Measurements from ENCODE around the gene CHERP.
"Not testable (repeated sequence)": the region's sequence is repeated elsewhere in the genome, so short reads cannot be mapped to it uniquely, and the experiment has no call there.

Gene CHERP

DNA sequence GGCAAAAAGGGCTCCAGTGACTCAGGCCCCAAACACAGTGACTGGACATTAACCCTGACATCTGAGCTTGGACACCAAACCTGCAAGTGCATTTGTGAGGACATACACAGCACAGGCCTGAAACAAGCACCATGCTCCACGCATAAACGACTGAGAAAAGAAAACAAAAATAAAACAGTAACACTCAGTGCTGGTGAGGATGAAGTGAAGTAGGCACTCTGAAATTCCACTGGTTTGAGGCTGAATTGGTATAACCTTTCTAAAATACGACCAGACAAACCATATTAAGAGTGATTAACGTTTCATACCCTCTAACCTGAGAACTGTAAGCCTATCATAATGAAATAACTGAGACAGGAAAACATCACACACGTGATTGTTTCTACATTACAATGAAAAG is 24.5 kb upstream of the CHERP start:
- H3K9me3 Mint-ChIP-seq = no peaks in the 10 kb centered on the region
- ATAC-seq (no peak), DNase-seq (ENCODE audit: low spot score in 2 of 2) (no peak)
- peaks cover 23% of the 10 kb centered on the region for H3K4me1 Mint-ChIP-seq
- H3K27ac Mint-ChIP-seq = peak overlapping the region; percentile 95
- H3K4me3 Mint-ChIP-seq = peak overlapping the region; percentile 58
- peaks cover 100% of the 10 kb centered on the region for H3K36me3 Mint-ChIP-seq

DNA sequence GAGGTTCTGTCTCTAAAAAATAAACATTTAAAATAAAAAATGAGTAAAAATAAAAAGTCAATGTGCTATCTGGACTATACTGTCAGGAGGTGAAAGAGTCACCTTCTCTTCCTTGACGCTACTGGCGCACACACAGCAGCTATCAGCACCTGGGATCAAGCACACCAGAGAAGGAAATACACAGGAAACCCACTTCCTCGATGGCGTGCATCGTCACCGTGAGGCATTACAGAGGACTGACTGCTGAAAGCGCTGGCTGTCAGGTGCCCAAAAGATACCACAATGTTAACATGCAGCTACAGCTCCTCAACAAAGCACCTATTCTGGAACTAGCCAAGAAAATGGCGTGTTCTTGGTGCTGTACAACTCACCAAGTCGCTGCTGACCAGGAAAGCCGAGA is 23.9 kb upstream of the CHERP start:
- peaks cover 17% of the 10 kb centered on the region for H3K4me1 Mint-ChIP-seq
- DNase-seq (ENCODE audit: low spot score in 2 of 2) (peak in 1 of 2 donors; percentile 67), ATAC-seq (peak; percentile 96)
- H3K27ac Mint-ChIP-seq = peak overlapping the region; percentile 95
- H3K36me3 Mint-ChIP-seq = peaks cover 100% of the 10 kb centered on the region
- H3K9me3 Mint-ChIP-seq = no peaks in the 10 kb centered on the region
- H3K4me3 Mint-ChIP-seq = peak overlapping the region; percentile 58

DNA sequence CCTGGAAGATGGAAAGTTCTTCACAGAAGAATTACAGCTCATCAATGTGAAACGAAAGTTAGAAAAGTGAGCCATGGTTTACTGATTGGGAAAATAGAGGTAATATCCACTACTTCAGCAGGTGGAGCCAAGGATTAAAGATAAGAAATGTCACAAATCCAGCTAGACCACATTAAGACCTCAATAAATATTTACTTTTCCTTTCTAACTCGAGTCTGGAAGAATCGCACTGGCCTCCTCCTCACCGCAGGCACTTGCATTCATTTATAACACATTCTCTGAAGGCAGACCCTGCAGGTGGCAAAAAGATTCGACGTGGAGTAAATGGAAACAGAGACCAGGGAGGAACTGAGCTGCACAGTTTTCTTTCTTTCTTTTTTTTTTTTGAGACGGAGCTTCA is 22.6 kb upstream of the CHERP start:
- H3K27ac Mint-ChIP-seq = no peak overlapping the region
- H3K36me3 Mint-ChIP-seq = peaks cover 100% of the 10 kb centered on the region
- no peaks in the 10 kb centered on the region for H3K9me3 Mint-ChIP-seq

DNA sequence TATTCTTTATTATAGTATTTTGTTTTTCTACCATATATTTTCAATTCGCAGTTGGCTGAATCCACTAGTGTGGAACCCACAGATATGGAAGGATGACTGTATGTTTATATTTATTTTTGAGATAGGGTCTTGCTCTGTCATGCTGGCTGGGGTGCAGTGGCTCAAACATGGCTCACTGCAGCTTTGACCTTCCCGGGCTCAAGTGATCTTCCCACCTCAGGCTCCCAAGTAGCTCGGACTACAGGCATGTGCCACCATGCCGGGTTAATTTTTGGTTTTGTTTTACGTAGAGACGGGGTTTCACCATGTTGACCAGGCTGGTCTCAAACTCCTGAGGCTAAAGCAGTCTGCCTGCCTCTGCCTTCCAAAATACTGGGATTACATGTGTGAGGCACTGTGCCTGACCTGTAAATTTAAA is 20.4 kb upstream of the CHERP start:
- no peak for DNase-seq (ENCODE audit: low spot score in 2 of 2)
- Mint-ChIP-seq H3K9me3 (no peaks in the 10 kb centered on the region), H3K4me1 (peaks cover 14% of the 10 kb centered on the region), H3K4me3 (no peak overlapping the region), H3K27ac (no peak overlapping the region), H3K36me3 (peaks cover 100% of the 10 kb centered on the region)
- ATAC-seq = no peak

More for the DNA sequence above, 22.6 kb upstream of the CHERP start:
- H3K4me3 Mint-ChIP-seq = no peak overlapping the region
- peaks cover 14% of the 10 kb centered on the region for H3K4me1 Mint-ChIP-seq
- DNase-seq (ENCODE audit: low spot score in 2 of 2) = no peak
- ATAC-seq = no peak

DNA sequence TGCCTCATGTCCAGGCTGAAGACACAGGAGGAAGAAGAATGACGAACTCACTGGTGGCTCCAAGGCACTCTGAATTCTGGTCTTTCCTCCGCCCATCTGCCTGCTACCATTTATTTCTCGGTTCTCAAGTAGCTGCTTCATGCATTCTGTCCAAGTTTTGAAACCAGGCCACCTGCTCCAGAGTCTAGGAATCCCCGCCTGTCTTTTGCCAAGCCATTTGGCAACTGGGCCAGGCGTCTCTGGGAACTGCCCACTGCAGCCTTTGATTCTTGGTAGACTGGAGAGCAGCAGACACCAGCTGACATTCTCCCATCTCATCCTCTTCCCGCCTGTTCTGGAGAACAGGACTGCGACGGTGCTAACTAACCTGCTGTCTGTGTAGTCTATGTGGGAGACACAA is 19.1 kb upstream of the CHERP start:
- ATAC-seq = no peak
- H3K4me3 Mint-ChIP-seq = no peak overlapping the region
- no peak for DNase-seq (ENCODE audit: low spot score in 2 of 2)
- peak overlapping the region; percentile 43 for H3K27ac Mint-ChIP-seq
- H3K4me1 Mint-ChIP-seq = peaks cover 9% of the 10 kb centered on the region
- H3K36me3 Mint-ChIP-seq = peaks cover 100% of the 10 kb centered on the region
- H3K9me3 Mint-ChIP-seq = no peaks in the 10 kb centered on the region

DNA sequence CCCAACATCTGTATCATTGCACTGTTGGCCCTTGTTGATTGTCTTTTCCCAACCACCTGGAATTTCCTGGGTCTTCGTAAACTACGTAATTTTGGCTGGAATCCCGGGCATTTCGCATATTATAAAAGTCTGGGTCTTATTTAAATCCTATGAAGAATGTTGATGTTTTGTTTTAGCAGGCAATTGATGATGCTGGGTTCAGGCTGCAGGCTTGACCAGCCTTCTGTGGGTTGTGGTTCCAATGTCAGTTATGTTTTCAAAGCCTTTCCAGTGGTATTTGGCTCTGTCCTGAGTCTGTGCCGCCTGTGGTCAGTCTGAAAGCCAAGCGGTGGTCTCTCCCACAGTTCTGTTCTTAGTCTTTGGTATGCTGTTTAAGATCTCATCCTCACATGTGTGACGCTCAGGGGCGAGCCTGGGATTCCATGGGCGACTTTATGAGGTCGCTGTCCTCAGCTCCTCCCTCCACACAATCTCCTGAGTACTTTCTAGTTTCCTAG is 17.6 kb upstream of the CHERP start:
- peaks cover 4% of the 10 kb centered on the region for H3K4me1 Mint-ChIP-seq
- DNase-seq (ENCODE audit: low spot score in 2 of 2) (no peak), ATAC-seq (no peak)
- H3K9me3 Mint-ChIP-seq = no peaks in the 10 kb centered on the region
- no peak overlapping the region for H3K4me3 Mint-ChIP-seq
- H3K27ac Mint-ChIP-seq = no peak overlapping the region
- peaks cover 100% of the 10 kb centered on the region for H3K36me3 Mint-ChIP-seq

DNA sequence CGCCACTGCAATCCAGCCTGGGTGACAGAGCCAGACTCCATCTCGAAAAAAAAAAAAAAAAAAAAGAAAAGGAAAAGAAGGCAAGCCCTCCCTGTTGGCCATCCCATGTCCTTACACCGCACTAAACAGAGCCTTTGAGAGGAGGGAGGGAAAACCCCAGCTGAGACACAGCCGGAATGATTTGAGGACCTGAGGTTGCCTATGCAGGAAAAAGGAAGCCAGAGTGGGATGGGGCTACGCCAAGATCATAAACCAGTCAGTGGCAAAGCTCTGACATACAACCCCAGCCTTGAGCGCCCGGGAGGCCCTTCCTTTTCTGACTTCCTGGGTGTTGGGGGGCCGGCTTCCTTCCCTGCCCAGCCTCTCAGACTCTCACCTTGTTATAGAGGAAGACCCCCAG is 12.5 kb upstream of the CHERP start:
- ATAC-seq (no peak), DNase-seq (ENCODE audit: low spot score in 2 of 2) (no peak)
- H3K4me3 Mint-ChIP-seq = no peak overlapping the region
- peaks cover 97% of the 10 kb centered on the region for H3K36me3 Mint-ChIP-seq
- H3K27ac Mint-ChIP-seq = no peak overlapping the region
- no peaks in the 10 kb centered on the region for H3K9me3 Mint-ChIP-seq
- H3K4me1 Mint-ChIP-seq = peaks cover 7% of the 10 kb centered on the region

DNA sequence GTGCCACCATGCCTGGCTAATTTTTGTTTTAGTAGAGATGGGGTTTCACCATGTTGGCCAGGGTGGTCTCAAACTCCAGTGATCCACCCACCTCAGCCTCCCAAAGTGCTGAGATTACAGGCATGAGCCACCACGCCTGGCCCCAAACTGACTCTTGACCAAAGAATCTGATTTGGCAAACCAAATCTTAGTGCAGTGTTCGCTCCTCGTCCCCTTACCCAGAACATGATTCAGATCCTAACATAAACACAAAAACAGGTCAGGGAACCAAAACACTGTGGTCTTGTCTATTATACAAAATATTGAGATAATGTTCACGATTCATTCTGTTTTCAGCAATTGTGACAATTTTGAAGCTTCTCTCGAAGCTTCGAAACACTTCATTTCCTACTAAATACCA is 9.7 kb upstream of the CHERP start:
- not testable (repeated sequence) for ATAC-seq; DNase-seq (ENCODE audit: low spot score in 2 of 2); H3K4me3 Mint-ChIP-seq; H3K9me3 Mint-ChIP-seq
- peaks cover 25% of the 10 kb centered on the region for H3K4me1 Mint-ChIP-seq
- H3K27ac Mint-ChIP-seq = peak overlapping the region; percentile 29
- H3K36me3 Mint-ChIP-seq = peaks cover 78% of the 10 kb centered on the region

DNA sequence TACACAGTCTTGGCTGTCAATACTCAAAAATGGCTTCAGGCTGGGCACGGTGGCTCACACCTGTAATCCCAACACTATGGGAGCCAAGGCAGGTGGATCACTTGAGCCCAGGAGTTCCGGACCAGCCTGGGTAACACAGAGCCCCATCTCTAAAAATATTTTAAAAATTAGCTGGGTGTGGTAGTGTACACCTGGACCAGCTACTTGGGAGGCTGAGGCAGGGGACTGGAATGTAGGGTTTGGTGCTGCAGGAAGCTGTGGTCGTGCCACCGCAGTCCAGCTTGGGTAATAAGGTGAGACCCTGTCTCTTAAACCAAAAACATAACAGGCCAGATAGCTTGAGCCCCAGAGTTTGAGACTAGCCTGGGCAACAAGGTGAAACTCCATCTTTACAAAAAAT is 6.7 kb upstream of the CHERP start:
- ATAC-seq (no peak), DNase-seq (ENCODE audit: low spot score in 2 of 2) (no peak)
- Mint-ChIP-seq H3K4me3 (no peak overlapping the region), H3K27ac (no peak overlapping the region), H3K4me1 (peaks cover 32% of the 10 kb centered on the region), H3K9me3 (no peaks in the 10 kb centered on the region), H3K36me3 (peaks cover 60% of the 10 kb centered on the region)

DNA sequence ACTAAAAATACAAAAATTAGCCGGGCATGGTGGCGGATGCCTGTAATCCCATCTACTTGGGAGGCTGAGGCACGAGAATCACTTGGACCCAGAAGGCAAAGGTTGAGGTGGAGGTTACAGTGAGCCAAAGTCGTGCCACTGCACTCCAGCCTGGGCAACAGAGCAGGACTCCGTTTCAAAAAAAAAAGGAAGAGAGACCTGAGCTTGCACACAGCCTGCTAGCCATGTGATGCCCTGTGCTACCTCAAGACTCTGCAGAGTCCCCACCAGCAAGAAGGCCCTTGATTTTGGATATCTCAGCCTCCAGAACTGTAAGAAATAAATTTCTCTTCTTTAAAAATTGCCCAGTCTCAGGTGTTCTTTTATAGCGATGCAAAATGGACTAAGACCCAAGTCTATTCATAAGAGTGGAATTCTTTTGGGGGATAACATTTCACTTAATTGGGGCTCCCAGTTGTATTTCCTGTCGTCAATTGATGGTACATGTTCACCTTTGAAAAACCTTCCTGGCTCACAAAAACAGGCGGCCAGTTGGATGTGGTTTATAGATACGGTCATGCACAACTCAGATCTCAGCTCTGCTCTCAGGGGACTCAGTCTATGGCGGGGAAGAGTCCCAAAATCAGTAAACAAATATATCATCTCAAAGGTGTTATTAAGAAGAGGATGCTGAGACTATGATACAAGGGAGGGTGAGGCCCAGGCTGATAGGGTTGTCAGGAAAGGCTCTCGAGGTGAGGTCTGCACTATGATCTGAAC is 2.4 kb upstream of the CHERP start:
- Mint-ChIP-seq H3K4me1 (peaks cover 45% of the 10 kb centered on the region), H3K36me3 (peaks cover 48% of the 10 kb centered on the region), H3K9me3 (no peaks in the 10 kb centered on the region), H3K27ac (no peak overlapping the region), H3K4me3 (peak overlapping the region; percentile 84)
- ATAC-seq = no peak
- no peak for DNase-seq (ENCODE audit: low spot score in 2 of 2)

DNA sequence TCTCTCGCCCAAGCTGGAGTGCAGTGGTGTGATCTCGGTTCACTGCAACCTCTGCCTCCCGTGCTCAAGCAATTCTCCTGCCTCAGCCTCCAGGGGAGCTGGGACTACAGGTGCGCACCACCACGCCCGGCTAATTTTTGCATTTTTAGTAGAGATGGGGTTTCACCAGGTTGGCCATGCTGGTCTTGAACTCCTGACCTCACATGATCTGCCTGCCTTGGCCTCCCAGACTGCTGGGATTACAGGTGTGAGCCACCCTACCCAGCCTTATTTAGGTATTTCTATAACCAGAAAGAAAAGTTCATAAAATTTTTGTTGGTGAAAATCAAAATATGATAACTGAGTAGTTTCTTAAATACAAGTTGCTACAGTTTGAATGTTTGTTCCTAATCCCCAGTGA is 1.5 kb upstream of the CHERP start:
- Mint-ChIP-seq H3K4me1 (peaks cover 45% of the 10 kb centered on the region), H3K4me3 (peak overlapping the region; percentile 84), H3K36me3 (peaks cover 50% of the 10 kb centered on the region)
- ATAC-seq; H3K27ac Mint-ChIP-seq; H3K9me3 Mint-ChIP-seq; DNase-seq (ENCODE audit: low spot score in 2 of 2): not testable (repeated sequence)

DNA sequence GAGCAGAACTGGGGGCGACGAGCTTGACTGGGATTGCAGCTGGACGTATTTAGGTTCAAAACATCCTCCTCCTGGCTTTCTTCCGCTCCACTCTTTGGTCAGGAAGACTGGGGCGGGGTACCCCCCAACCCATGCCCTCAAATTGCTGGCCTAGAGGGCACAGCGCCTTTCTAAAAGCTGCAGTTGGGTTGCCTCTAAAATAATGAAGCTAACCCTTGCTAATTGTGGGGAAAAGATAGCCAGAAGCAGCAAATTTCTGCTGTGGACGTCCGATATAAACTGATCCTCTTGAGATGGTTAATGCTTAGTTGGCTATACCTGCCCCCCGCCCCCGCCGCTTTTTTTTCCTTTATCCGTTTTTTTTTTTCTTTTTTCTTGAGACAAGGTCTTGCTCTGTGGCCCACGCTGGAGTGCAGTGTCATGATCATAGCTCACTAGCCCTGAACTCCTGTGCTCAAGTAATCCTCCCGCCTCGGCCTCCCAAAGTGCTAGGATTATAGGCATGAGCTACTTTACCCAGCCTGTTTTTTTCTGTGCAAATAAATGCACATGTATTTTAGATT is 754 bp upstream of the CHERP start:
- Mint-ChIP-seq H3K27ac (peak overlapping the region; percentile 85), H3K4me1 (peaks cover 50% of the 10 kb centered on the region), H3K36me3 (peaks cover 57% of the 10 kb centered on the region), H3K9me3 (no peaks in the 10 kb centered on the region), H3K4me3 (peak overlapping the region; percentile 84)
- no peak for DNase-seq (ENCODE audit: low spot score in 2 of 2)
- ATAC-seq = no peak

DNA sequence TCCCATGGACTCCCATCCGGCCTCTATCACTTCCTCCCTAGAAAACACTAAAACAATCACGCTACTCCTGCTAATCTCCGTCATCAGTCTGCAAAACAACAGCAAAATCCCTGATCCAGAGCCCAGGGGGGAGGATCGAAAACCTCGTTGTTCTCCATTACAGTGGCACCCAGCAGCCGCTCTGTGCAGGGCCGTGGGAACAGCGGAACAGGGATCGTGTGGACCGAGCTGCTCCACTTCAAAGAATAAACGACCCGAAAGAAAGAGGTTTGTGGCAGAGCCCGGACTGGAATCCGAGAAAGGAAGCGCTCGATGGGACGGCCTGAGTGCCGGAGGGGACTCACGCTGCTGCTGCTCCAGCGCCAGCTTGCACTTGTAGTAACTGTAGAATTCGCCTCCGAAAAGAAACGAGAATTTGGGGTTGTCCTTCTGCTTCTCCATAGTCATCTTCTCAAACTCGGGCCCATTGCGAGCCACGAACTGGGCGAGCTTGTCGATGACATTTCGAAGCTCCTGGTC is 652 bp downstream of the CHERP start:
- ATAC-seq (no peak), DNase-seq (ENCODE audit: low spot score in 2 of 2) (no peak)
- peak overlapping the region; percentile 84 for H3K4me3 Mint-ChIP-seq
- H3K4me1 Mint-ChIP-seq = peaks cover 55% of the 10 kb centered on the region
- no peaks in the 10 kb centered on the region for H3K9me3 Mint-ChIP-seq
- peak overlapping the region; percentile 85 for H3K27ac Mint-ChIP-seq
- H3K36me3 Mint-ChIP-seq = peaks cover 71% of the 10 kb centered on the region

DNA sequence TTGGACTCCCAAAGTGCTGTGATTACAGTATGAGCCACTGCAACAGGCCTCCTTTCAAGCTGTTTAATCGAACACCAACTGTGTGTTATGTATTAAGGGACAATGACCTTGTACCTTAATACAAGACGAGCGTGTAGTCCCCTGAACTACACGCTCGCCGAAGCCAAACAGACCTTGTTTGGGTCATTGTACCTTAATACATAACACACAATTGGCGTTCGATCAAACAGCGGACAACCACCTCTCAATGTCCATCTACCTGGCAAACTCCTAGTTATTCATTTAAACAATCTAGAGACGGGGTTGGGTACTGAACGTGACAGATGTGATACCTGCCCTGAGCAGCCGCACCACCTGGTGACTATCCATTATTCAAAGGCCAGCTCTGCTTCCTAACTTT is 1.3 kb downstream of the CHERP start:
- Mint-ChIP-seq H3K36me3 (peaks cover 74% of the 10 kb centered on the region), H3K4me1 (peaks cover 61% of the 10 kb centered on the region), H3K4me3 (peak overlapping the region; percentile 84), H3K27ac (peak overlapping the region; percentile 85), H3K9me3 (no peaks in the 10 kb centered on the region)
- ATAC-seq = no peak
- no peak for DNase-seq (ENCODE audit: low spot score in 2 of 2)

DNA sequence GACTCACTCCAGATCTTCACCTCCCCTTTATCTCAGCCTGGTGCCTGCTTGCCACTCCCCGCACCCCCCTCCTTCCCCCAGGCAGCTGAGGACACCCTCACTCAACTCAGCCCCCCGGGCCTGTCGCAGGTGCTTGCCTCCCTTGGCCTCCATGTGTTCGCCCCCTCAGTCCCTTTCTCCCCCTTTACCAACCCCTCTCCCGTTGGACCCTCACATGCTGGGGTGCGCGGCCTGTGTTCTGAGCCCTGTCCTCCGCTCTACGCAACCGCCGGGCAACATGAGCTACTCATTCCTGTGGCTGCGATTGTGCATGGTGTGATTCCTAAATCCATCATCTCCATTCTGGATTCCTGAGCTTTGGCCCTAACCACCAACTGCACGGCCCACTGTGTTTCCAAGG is 5.1 kb downstream of the CHERP start:
- no peak overlapping the region for H3K4me3 Mint-ChIP-seq
- ATAC-seq (no peak), DNase-seq (ENCODE audit: low spot score in 2 of 2) (no peak)
- H3K27ac Mint-ChIP-seq = peak overlapping the region; percentile 79
- peaks cover 93% of the 10 kb centered on the region for H3K36me3 Mint-ChIP-seq
- no peaks in the 10 kb centered on the region for H3K9me3 Mint-ChIP-seq
- peaks cover 47% of the 10 kb centered on the region for H3K4me1 Mint-ChIP-seq

DNA sequence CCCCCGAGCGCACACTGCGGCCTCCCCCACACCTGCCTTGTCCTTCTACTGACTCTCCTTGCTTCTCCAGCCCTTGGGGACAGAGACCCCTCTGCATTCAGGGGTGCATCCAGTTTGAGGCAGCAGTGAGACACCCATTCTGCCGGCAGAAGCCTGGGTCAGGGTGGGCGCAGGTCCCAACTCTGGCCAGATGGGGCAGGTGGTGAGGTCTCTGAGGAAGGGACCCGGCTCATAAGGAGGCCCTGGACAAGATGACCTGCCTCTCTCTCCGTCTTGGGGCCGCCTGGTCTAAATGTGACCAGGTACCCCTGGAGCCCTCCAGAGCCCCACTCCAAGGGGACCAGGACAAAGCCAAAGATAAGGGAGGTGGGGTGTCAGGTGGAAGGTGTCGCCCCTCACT is 6.1 kb downstream of the CHERP start:
- peaks cover 42% of the 10 kb centered on the region for H3K4me1 Mint-ChIP-seq
- peaks cover 96% of the 10 kb centered on the region for H3K36me3 Mint-ChIP-seq
- peak overlapping the region; percentile 60 for H3K27ac Mint-ChIP-seq
- H3K9me3 Mint-ChIP-seq = no peaks in the 10 kb centered on the region
- DNase-seq (ENCODE audit: low spot score in 2 of 2) (no peak), ATAC-seq (no peak)
- H3K4me3 Mint-ChIP-seq = no peak overlapping the region
